ENCODE measurements around the gene PLEKHG4.

PLEKHG4 gene

GRCh38 chr16:67254801-67255552 lies 24.4 kb upstream of the PLEKHG4 start:
- Histone ChIP-seq H3K27me3 (ENCODE audit: control insufficient read depth in 1 of 2, insufficient read depth in 2 of 2, low read length in 2 of 2) (peaks cover 7 to 10% of the 10 kb centered on the region in 2 donors), H3K4me1 (ENCODE audit: control insufficient read depth in 1 of 2, insufficient read depth in 2 of 2, low read length in 2 of 2) (peaks cover 0 to 3% of the 10 kb centered on the region in 2 donors), H3K9me3 (ENCODE audit: control insufficient read depth in 1 of 2, low read length in 2 of 2) (no peaks in the 10 kb centered on the region), H3K27ac (ENCODE audit: low read depth, low read length) (no peak overlapping the region), H3K4me3 (ENCODE audit: low read depth in 1 of 2, low read length in 2 of 2) (no peak overlapping the region), H3K36me3 (ENCODE audit: control insufficient read depth in 1 of 2, insufficient read depth in 2 of 2, low read length in 2 of 2) (no peaks in the 10 kb centered on the region), H3K9ac (ENCODE audit: low read depth in 1 of 2, low read length in 2 of 2) (no peak overlapping the region)

GRCh38 chr16:67255553-67256221 lies 23.6 kb upstream of the PLEKHG4 start:
- Histone ChIP-seq H3K4me1 (ENCODE audit: control insufficient read depth in 1 of 2, insufficient read depth in 2 of 2, low read length in 2 of 2) (peaks cover 0 to 3% of the 10 kb centered on the region in 2 donors), H3K9me3 (ENCODE audit: control insufficient read depth in 1 of 2, low read length in 2 of 2) (no peaks in the 10 kb centered on the region), H3K36me3 (ENCODE audit: control insufficient read depth in 1 of 2, insufficient read depth in 2 of 2, low read length in 2 of 2) (no peaks in the 10 kb centered on the region), H3K4me3 (ENCODE audit: low read depth in 1 of 2, low read length in 2 of 2) (no peak overlapping the region), H3K27ac (ENCODE audit: low read depth, low read length) (no peak overlapping the region), H3K9ac (ENCODE audit: low read depth in 1 of 2, low read length in 2 of 2) (no peak overlapping the region), H3K27me3 (ENCODE audit: control insufficient read depth in 1 of 2, insufficient read depth in 2 of 2, low read length in 2 of 2) (peaks cover under 1 to 3% of the 10 kb centered on the region in 2 donors)

- H3K4me1 ChIP-seq (ENCODE audit: control insufficient read depth in 1 of 2, insufficient read depth in 2 of 2, low read length in 2 of 2), result peaks cover 0 to 3% of the 10 kb centered on the region in 2 donors
- no peak overlapping the region for H3K4me3 ChIP-seq (ENCODE audit: low read depth in 1 of 2, low read length in 2 of 2)
- H3K9me3 ChIP-seq (ENCODE audit: control insufficient read depth in 1 of 2, low read length in 2 of 2), result no peaks in the 10 kb centered on the region
- no peaks in the 10 kb centered on the region for H3K27me3 ChIP-seq (ENCODE audit: control insufficient read depth in 1 of 2, insufficient read depth in 2 of 2, low read length in 2 of 2)
- H3K9ac ChIP-seq (ENCODE audit: low read depth in 1 of 2, low read length in 2 of 2), result no peak overlapping the region
- H3K27ac ChIP-seq (ENCODE audit: low read depth, low read length), result no peak overlapping the region
- no peaks in the 10 kb centered on the region for H3K36me3 ChIP-seq (ENCODE audit: control insufficient read depth in 1 of 2, insufficient read depth in 2 of 2, low read length in 2 of 2)
Observed at GRCh38 chr16:67256701-67257230, 22.6 kb upstream of the PLEKHG4 start.

GRCh38 chr16:67257486-67258160 lies 21.7 kb upstream of the PLEKHG4 start:
- Histone ChIP-seq H3K27ac (ENCODE audit: low read depth, low read length) (no peak overlapping the region), H3K4me1 (ENCODE audit: control insufficient read depth in 1 of 2, insufficient read depth in 2 of 2, low read length in 2 of 2) (peaks cover 0 to 3% of the 10 kb centered on the region in 2 donors), H3K9me3 (ENCODE audit: control insufficient read depth in 1 of 2, low read length in 2 of 2) (no peaks in the 10 kb centered on the region), H3K27me3 (ENCODE audit: control insufficient read depth in 1 of 2, insufficient read depth in 2 of 2, low read length in 2 of 2) (no peaks in the 10 kb centered on the region), H3K4me3 (ENCODE audit: low read depth in 1 of 2, low read length in 2 of 2) (no peak overlapping the region), H3K9ac (ENCODE audit: low read depth in 1 of 2, low read length in 2 of 2) (no peak overlapping the region), H3K36me3 (ENCODE audit: control insufficient read depth in 1 of 2, insufficient read depth in 2 of 2, low read length in 2 of 2) (no peaks in the 10 kb centered on the region)

- no peaks in the 10 kb centered on the region for H3K27me3 ChIP-seq (ENCODE audit: control insufficient read depth in 1 of 2, insufficient read depth in 2 of 2, low read length in 2 of 2)
- H3K36me3 ChIP-seq (ENCODE audit: control insufficient read depth in 1 of 2, insufficient read depth in 2 of 2, low read length in 2 of 2), result no peaks in the 10 kb centered on the region
- no peak overlapping the region for H3K4me3 ChIP-seq (ENCODE audit: low read depth in 1 of 2, low read length in 2 of 2)
- peaks cover 0 to 3% of the 10 kb centered on the region in 2 donors for H3K4me1 ChIP-seq (ENCODE audit: control insufficient read depth in 1 of 2, insufficient read depth in 2 of 2, low read length in 2 of 2)
- H3K9me3 ChIP-seq (ENCODE audit: control insufficient read depth in 1 of 2, low read length in 2 of 2), result no peaks in the 10 kb centered on the region
- no peak overlapping the region for H3K27ac ChIP-seq (ENCODE audit: low read depth, low read length)
- H3K9ac ChIP-seq (ENCODE audit: low read depth in 1 of 2, low read length in 2 of 2), result no peak overlapping the region
Observed at GRCh38 chr16:67258161-67258835, 21.0 kb upstream of the PLEKHG4 start.

GRCh38 chr16:67259705-67260104 lies 19.6 kb upstream of the PLEKHG4 start:
- Histone ChIP-seq H3K27ac (ENCODE audit: low read depth, low read length) (no peak overlapping the region), H3K4me3 (ENCODE audit: low read depth in 1 of 2, low read length in 2 of 2) (no peak overlapping the region), H3K4me1 (ENCODE audit: control insufficient read depth in 1 of 2, insufficient read depth in 2 of 2, low read length in 2 of 2) (peaks cover 0 to 3% of the 10 kb centered on the region in 2 donors), H3K9me3 (ENCODE audit: control insufficient read depth in 1 of 2, low read length in 2 of 2) (no peaks in the 10 kb centered on the region), H3K9ac (ENCODE audit: low read depth in 1 of 2, low read length in 2 of 2) (no peak overlapping the region), H3K36me3 (ENCODE audit: control insufficient read depth in 1 of 2, insufficient read depth in 2 of 2, low read length in 2 of 2) (no peaks in the 10 kb centered on the region), H3K27me3 (ENCODE audit: control insufficient read depth in 1 of 2, insufficient read depth in 2 of 2, low read length in 2 of 2) (peaks cover 0 to 2% of the 10 kb centered on the region in 2 donors)

GRCh38 chr16:67260426-67261063 lies 18.8 kb upstream of the PLEKHG4 start:
- Histone ChIP-seq H3K36me3 (ENCODE audit: control insufficient read depth in 1 of 2, insufficient read depth in 2 of 2, low read length in 2 of 2) (no peaks in the 10 kb centered on the region), H3K4me1 (ENCODE audit: control insufficient read depth in 1 of 2, insufficient read depth in 2 of 2, low read length in 2 of 2) (no peaks in the 10 kb centered on the region), H3K9me3 (ENCODE audit: control insufficient read depth in 1 of 2, low read length in 2 of 2) (no peaks in the 10 kb centered on the region), H3K4me3 (ENCODE audit: low read depth in 1 of 2, low read length in 2 of 2) (no peak overlapping the region), H3K27me3 (ENCODE audit: control insufficient read depth in 1 of 2, insufficient read depth in 2 of 2, low read length in 2 of 2) (peaks cover 0 to 2% of the 10 kb centered on the region in 2 donors), H3K9ac (ENCODE audit: low read depth in 1 of 2, low read length in 2 of 2) (no peak overlapping the region), H3K27ac (ENCODE audit: low read depth, low read length) (no peak overlapping the region)

- Histone ChIP-seq H3K4me3 (ENCODE audit: low read depth in 1 of 2, low read length in 2 of 2) (no peak overlapping the region), H3K4me1 (ENCODE audit: control insufficient read depth in 1 of 2, insufficient read depth in 2 of 2, low read length in 2 of 2) (no peaks in the 10 kb centered on the region), H3K9me3 (ENCODE audit: control insufficient read depth in 1 of 2, low read length in 2 of 2) (no peaks in the 10 kb centered on the region), H3K9ac (ENCODE audit: low read depth in 1 of 2, low read length in 2 of 2) (no peak overlapping the region), H3K27me3 (ENCODE audit: control insufficient read depth in 1 of 2, insufficient read depth in 2 of 2, low read length in 2 of 2) (peaks cover 0 to 2% of the 10 kb centered on the region in 2 donors), H3K27ac (ENCODE audit: low read depth, low read length) (no peak overlapping the region), H3K36me3 (ENCODE audit: control insufficient read depth in 1 of 2, insufficient read depth in 2 of 2, low read length in 2 of 2) (no peaks in the 10 kb centered on the region)
Observed at GRCh38 chr16:67263201-67263600, 16.1 kb upstream of the PLEKHG4 start.

- no peaks in the 10 kb centered on the region for H3K9me3 ChIP-seq (ENCODE audit: control insufficient read depth in 1 of 2, low read length in 2 of 2)
- H3K9ac ChIP-seq (ENCODE audit: low read depth in 1 of 2, low read length in 2 of 2), result no peak overlapping the region
- H3K4me1 ChIP-seq (ENCODE audit: control insufficient read depth in 1 of 2, insufficient read depth in 2 of 2, low read length in 2 of 2), result no peaks in the 10 kb centered on the region
- no peaks in the 10 kb centered on the region for H3K36me3 ChIP-seq (ENCODE audit: control insufficient read depth in 1 of 2, insufficient read depth in 2 of 2, low read length in 2 of 2)
- no peak overlapping the region for H3K27ac ChIP-seq (ENCODE audit: low read depth, low read length)
- no peak overlapping the region for H3K4me3 ChIP-seq (ENCODE audit: low read depth in 1 of 2, low read length in 2 of 2)
- peaks cover 0 to 2% of the 10 kb centered on the region in 2 donors for H3K27me3 ChIP-seq (ENCODE audit: control insufficient read depth in 1 of 2, insufficient read depth in 2 of 2, low read length in 2 of 2)
Observed at GRCh38 chr16:67264277-67264676, 15.1 kb upstream of the PLEKHG4 start.

Measured in duodenal mucosa (tissue), 2 donors.